Prostate gland (tissue), 2 donors: ENCODE measurements around the gene WFDC2. TPM values are rescaled to one million over a fixed set of nuclear protein-coding genes. Genes with fewer than 3 reads are reported as not detected.

Experiments used
- DNase-seq: peaks from one replicate; pipeline ENCODE4 v3.0.0-alpha.2; 2019; ENCODE audit warnings: low spot score
- H3K27ac ChIP-seq, 2 donors: fragments of 200-600 bp; sonication (generic); 2 replicates each; pipeline ENCODE4 v1.5.1; 2017 to 2019
- H3K27me3 ChIP-seq: fragments of 200-600 bp; sonication (generic); replicated peaks from 2 replicates; pipeline ENCODE4 v1.5.1; 2019; ENCODE audit not compliant: insufficient read depth
- H3K36me3 ChIP-seq, 2 donors: fragments of 200-600 bp; sonication (generic); 1 replicate in 1 of 2; 2 replicates in 1 of 2; pipeline versions ENCODE4 v1.5.1 to v1.8.1; 2017 to 2019
- H3K4me1 ChIP-seq: fragments of 200-600 bp; sonication (generic); replicated peaks from 2 replicates; pipeline ENCODE4 v1.5.1; 2019
- H3K4me3 ChIP-seq, 2 donors: fragments of 200-600 bp; sonication (generic); 2 replicates each; pipeline ENCODE4 v1.5.1; 2017 to 2019
- H3K9me3 ChIP-seq: fragments of 200-600 bp; sonication (generic); 2 replicates; pipeline ENCODE4 v1.5.1; 2017
- POLR2A ChIP-seq: fragments of 450-650 bp; IDR thresholded peaks from one replicate; pipeline ENCODE4 v1.6.1; 2016; ENCODE audit warnings: antibody characterized with exemption, mild to moderate bottlenecking
- POLR2AphosphoS5 ChIP-seq: sonication (generic); formaldehyde crosslinking; IDR thresholded peaks from one replicate; pipeline ENCODE4 v1.6.1; 2017; ENCODE audit warnings: antibody characterized with exemption
- WGBS: methylation state at CpG from one replicate; pipeline ENCODE4 v1.1.5; 2018; 5-methylcytosine and 5-hydroxymethylcytosine counted together
- intact Hi-C: fragments of 100-400 bp; cut with DNase I; formaldehyde crosslinking; loops from one replicate; pipeline ENCODE4 v1.14.2; 2022
- total RNA-seq, 2 donors: library from RNA; depleted of rRNA; stranded (reverse); fragments of >200 nt; gene quantifications; one replicate each; pipeline ENCODE4 v1.1.0, GENCODE V29; 2016
- TF ChIP-seq, protein P1 (sequence below), 4 experiments: fragments of 200-600 bp in 2 of 4; fragments of 450-650 bp in 2 of 4; sonication (generic) in 2 of 4; IDR thresholded peaks; 1 replicate in 3 of 4; 2 replicates in 1 of 4; pipeline ENCODE4 v1.5.1; 2016 to 2019; ENCODE audit warnings: antibody characterized with exemption in 4 of 4, mild to moderate bottlenecking in 2 of 4, moderate library complexity in 2 of 4

The WFDC2 gene
- total RNA-seq, 2 donors from 2014 or later = 100.0 to 122 TPM

GRCh38 chr20:45462711-45463509, 6.6 kb upstream of the WFDC2 start:
- H3K27me3 ChIP-seq = no peaks in the 10 kb centered on the region
- intact Hi-C loops = no loop called here
- H3K4me3 ChIP-seq = no peak overlapping the region
- no peak for TF ChIP-seq POLR2A
- TF ChIP-seq, protein P1, sequence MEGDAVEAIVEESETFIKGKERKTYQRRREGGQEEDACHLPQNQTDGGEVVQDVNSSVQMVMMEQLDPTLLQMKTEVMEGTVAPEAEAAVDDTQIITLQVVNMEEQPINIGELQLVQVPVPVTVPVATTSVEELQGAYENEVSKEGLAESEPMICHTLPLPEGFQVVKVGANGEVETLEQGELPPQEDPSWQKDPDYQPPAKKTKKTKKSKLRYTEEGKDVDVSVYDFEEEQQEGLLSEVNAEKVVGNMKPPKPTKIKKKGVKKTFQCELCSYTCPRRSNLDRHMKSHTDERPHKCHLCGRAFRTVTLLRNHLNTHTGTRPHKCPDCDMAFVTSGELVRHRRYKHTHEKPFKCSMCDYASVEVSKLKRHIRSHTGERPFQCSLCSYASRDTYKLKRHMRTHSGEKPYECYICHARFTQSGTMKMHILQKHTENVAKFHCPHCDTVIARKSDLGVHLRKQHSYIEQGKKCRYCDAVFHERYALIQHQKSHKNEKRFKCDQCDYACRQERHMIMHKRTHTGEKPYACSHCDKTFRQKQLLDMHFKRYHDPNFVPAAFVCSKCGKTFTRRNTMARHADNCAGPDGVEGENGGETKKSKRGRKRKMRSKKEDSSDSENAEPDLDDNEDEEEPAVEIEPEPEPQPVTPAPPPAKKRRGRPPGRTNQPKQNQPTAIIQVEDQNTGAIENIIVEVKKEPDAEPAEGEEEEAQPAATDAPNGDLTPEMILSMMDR (IDR thresholded peaks at IDR 0.05) = no peak
- TF ChIP-seq POLR2AphosphoS5 = no peak
- no peaks in the 10 kb centered on the region for H3K36me3 ChIP-seq
- H3K27ac ChIP-seq = no peak overlapping the region
- no peaks in the 10 kb centered on the region for H3K9me3 ChIP-seq
- peaks cover 6% of the 10 kb centered on the region for H3K4me1 ChIP-seq
- WGBS = 86% methylated on average over 6 of the region's 6 CpGs
- no peak for DNase-seq

- peaks cover 6% of the 10 kb centered on the region for H3K4me1 ChIP-seq
- DNase-seq = no peak
- intact Hi-C loops = no loop called here
- no peaks in the 10 kb centered on the region for H3K9me3 ChIP-seq
- H3K27ac ChIP-seq = no peak overlapping the region
- TF ChIP-seq POLR2A (no peak), POLR2AphosphoS5 (no peak)
- TF ChIP-seq, protein P1 (IDR thresholded peaks at IDR 0.05) = no peak
- H3K36me3 ChIP-seq = no peaks in the 10 kb centered on the region
- no peaks in the 10 kb centered on the region for H3K27me3 ChIP-seq
- 79% methylated on average over 4 of the region's 4 CpGs for WGBS
- H3K4me3 ChIP-seq = no peak overlapping the region
Observed at GRCh38 chr20:45463709-45464108, 5.8 kb upstream of the WFDC2 start.

DNA sequence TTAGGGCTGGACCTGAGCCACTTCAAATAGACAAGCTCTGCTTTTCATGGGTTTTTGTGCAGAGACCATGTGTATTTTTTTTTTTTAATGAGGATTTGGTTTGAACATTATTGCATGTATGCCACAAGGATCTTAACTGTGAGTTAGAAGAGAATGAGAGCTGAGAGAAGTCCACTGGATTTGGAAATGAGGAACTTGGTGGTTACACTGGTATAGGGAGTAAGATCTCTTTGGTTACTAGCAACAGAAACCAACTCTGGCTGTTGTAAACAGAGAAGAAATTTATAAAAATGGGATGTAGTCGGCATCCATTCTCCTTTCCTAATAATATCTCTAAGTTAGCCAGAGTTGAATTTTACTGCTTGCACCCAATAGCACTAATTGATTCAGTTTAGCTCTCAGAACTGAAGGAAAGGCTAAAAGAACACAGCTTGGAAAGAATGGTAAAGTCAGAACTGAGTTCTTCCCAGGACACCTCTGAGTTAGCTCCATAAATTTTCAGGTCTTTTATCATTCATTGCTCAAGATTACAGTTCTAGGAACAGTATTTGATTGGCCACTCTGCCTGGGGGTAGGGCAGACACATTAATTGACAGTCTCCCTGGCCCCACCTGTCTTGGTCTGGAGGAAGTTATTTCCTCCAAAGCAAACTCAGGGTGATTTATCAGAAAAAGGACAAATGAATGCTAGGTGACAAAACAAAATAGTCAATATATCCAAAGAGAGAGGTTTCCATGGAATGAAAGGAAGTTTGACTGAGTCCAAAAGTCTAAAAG, 3.9 kb upstream of the WFDC2 start:
- H3K27ac ChIP-seq = peak overlapping the region; percentile 15 to 54
- WGBS = 19% methylated on average over 1 of the region's 1 CpG

GRCh38 chr20:45467172-45467571, 2.4 kb upstream of the WFDC2 start:
- Histone ChIP-seq H3K27ac (no peak overlapping the region), H3K36me3 (no peaks in the 10 kb centered on the region), H3K9me3 (no peaks in the 10 kb centered on the region), H3K27me3 (no peaks in the 10 kb centered on the region), H3K4me1 (peaks cover 8% of the 10 kb centered on the region), H3K4me3 (no peak overlapping the region)
- WGBS = 91% methylated on average over 6 of the region's 6 CpGs
- no peak for DNase-seq
- intact Hi-C loops = no loop called here
- TF ChIP-seq, protein P1 (IDR thresholded peaks at IDR 0.05) = no peak
- TF ChIP-seq POLR2A (no peak), POLR2AphosphoS5 (no peak)

More for the DNA sequence above, 3.9 kb upstream of the WFDC2 start:
- Histone ChIP-seq H3K4me3 (no peak overlapping the region), H3K36me3 (no peaks in the 10 kb centered on the region), H3K27me3 (no peaks in the 10 kb centered on the region), H3K4me1 (peaks cover 8% of the 10 kb centered on the region), H3K9me3 (no peaks in the 10 kb centered on the region)
- TF ChIP-seq POLR2A (no peak), POLR2AphosphoS5 (peak; percentile 48)
- TF ChIP-seq, protein P1 (IDR thresholded peaks at IDR 0.05) = no peak
- DNase-seq = no peak
- intact Hi-C loops = no loop called here
